HL-60 (cell line): Measurements from ENCODE around the gene MAP3K19.

Experiments used
- DNase-seq, 2 experiments: peaks; one replicate each; pipeline ENCODE4 v3.0.0-alpha.2; 2010 to 2020; ENCODE audit warnings: low read depth in 1 of 2, low spot score in 1 of 2
- H3K27ac ChIP-seq: fragments of 250-450 bp; sonication (Bioruptor Pico); replicated peaks from 2 replicates; pipeline ENCODE4 v1.5.1; 2020; ENCODE audit warnings: mild to moderate bottlenecking, moderate library complexity
- H3K27me3 ChIP-seq: fragments of 250-450 bp; sonication (Bioruptor Pico); 2 replicates; pipeline ENCODE4 v1.5.1; 2021; ENCODE audit warnings: mild to moderate bottlenecking, moderate library complexity; ENCODE audit not compliant: insufficient read depth, poor library complexity, severe bottlenecking
- H3K4me3 ChIP-seq: replicated peaks from 2 replicates; pipeline ENCODE4 v1.5.1; 2011; ENCODE audit warnings: mild to moderate bottlenecking, control low read depth, low read length; ENCODE audit not compliant: insufficient read depth
- CTCF ChIP-seq: IDR thresholded peaks from one replicate; pipeline ENCODE4 v1.5.1; 2011; ENCODE audit warnings: low read length, control low read depth, inconsistent platforms; ENCODE audit not compliant: insufficient read depth
- GABPA ChIP-seq: IDR thresholded peaks from 2 replicates; pipeline ENCODE4 v1.6.1; 2012; ENCODE audit warnings: low read depth
- POLR2AphosphoS5 ChIP-seq: IDR thresholded peaks from 2 replicates; pipeline ENCODE4 v1.6.1; 2012; ENCODE audit warnings: low read depth
- REST ChIP-seq: IDR thresholded peaks from 2 replicates; pipeline ENCODE4 v1.6.1; 2012; ENCODE audit warnings: low read depth; ENCODE audit not compliant: insufficient replicate concordance
- SPI1 ChIP-seq: IDR thresholded peaks from 2 replicates; pipeline ENCODE4 v1.6.1; 2012; ENCODE audit warnings: low read depth, mild to moderate bottlenecking, borderline replicate concordance

Gene MAP3K19

GRCh38 chr2:135022952-135023880, 24.0 kb downstream of the MAP3K19 start:
- TF ChIP-seq POLR2AphosphoS5 (no peak), CTCF (no peak), GABPA (no peak), REST (no peak), SPI1 (no peak)
- Histone ChIP-seq H3K4me3 (no peak overlapping the region), H3K27ac (no peak overlapping the region), H3K27me3 (no peaks in the 10 kb centered on the region)
- no peak for DNase-seq

GRCh38 chr2:135021618-135022017, 25.6 kb downstream of the MAP3K19 start:
- no peak overlapping the region for H3K4me3 ChIP-seq
- TF ChIP-seq GABPA (no peak), CTCF (no peak), POLR2AphosphoS5 (no peak), REST (no peak), SPI1 (no peak)
- no peaks in the 10 kb centered on the region for H3K27me3 ChIP-seq
- DNase-seq, result no peak
- no peak overlapping the region for H3K27ac ChIP-seq

DNA sequence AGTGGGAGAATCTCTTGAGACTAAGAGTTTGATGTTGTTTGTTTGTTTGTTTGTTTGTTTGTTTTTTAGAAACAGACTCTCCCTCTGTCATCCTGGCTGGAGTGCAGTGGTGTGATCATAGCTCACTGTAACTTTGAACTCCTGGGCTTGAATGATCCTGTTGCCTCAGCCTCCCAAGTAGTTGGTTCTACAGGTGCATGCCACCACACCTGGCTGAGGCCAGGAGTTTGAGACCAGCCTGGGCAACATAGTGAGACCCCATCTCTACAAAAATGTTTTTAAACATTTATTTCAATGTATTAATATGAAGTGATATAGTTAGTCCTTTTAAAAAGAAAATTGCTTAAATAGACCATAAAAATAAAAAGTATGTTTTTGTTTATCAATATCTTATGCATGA, 35.6 kb downstream of the MAP3K19 start:
- Histone ChIP-seq H3K27ac (no peak overlapping the region), H3K27me3 (no peaks in the 10 kb centered on the region), H3K4me3 (no peak overlapping the region)
- DNase-seq, result no peak
- TF ChIP-seq POLR2AphosphoS5 (no peak), CTCF (no peak), SPI1 (no peak), REST (no peak), GABPA (no peak)
